ENCODE measurements around the gene CDH4. TPM values are rescaled to one million over a fixed set of nuclear protein-coding genes. Genes with fewer than 3 reads are reported as not detected.

The CDH4 gene
- total and polyA plus RNA-seq, 2 of the 8 experiments (the other 6 are each of a cell fraction or from before 2014, with no cell fraction given): 4.3 to 7.9 TPM

DNA sequence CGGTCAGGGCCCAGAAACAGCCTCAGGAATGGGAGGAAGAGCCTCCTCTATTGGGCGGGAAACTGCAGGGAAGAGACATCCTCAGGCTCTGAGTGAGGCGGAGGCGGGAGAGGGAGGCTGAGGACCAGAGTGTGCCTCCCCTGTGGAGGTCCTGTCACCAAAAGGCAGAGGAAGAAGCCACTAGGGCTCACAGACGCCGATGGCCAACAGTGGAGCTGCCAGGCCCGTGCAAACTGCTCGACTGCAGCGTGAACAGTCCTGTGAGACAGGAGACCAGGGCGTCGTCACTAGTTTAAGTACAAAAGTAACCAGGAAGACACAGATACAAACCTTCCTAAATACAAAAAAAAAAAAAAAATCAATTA lies 730.9 kb downstream of the CDH4 start:
- peaks cover 0 to 2% of the 10 kb centered on the region in 2 experiments; a peak in 1 of 4 replicates for H3K9me3 ChIP-seq (ENCODE audit: insufficient read depth in 2 of 2, low read depth in 1 of 2, low read length in 1 of 2)
- H3K27ac ChIP-seq (ENCODE audit: low read depth, low read length): no peak overlapping the region
- FAIRE-seq: no peak
- no peak overlapping the region for H3K23ac ChIP-seq (ENCODE audit: insufficient read length)
- H3K56ac ChIP-seq (replicated peaks; ENCODE audit: insufficient read length, low read depth, low read length): no peak overlapping the region
- ChIA-PET CTCF (ENCODE audit: partially characterized antibody) (no interaction called here), POLR2A (ENCODE audit: partially characterized antibody) (interaction anchor here (0.6 kb wide), 1 partner anchor 150 kb away, joined by 3 read pairs; no protein-coding TSS in a partner anchor)
- H4K8ac ChIP-seq (ENCODE audit: extremely low read depth, insufficient read depth, low read length): no peak overlapping the region
- H2BK15ac ChIP-seq (ENCODE audit: low read length): no peak overlapping the region
- peaks cover 0 to 6% of the 10 kb centered on the region in 2 experiments for H4K20me1 ChIP-seq (replicated peaks in 1 of 2; ENCODE audit: control insufficient read depth in 1 of 2, insufficient read depth in 2 of 2, low read length in 2 of 2)
- TF ChIP-seq, protein P1, sequence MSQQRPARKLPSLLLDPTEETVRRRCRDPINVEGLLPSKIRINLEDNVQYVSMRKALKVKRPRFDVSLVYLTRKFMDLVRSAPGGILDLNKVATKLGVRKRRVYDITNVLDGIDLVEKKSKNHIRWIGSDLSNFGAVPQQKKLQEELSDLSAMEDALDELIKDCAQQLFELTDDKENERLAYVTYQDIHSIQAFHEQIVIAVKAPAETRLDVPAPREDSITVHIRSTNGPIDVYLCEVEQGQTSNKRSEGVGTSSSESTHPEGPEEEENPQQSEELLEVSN (IDR thresholded peaks at IDR 0.05): 0 out of 2 replicates have a peak, but pooled peaks have one; percentile 19
- TF ChIP-seq HDAC6 (IDR thresholded peaks at IDR 0.05; ENCODE audit: low read depth, low read length): no peak
- peaks cover 11% of the 10 kb centered on the region; the same call in 1 of the 2 replicates for H3K23me2 ChIP-seq (ENCODE audit: low read depth, low read length)
- H4K91ac ChIP-seq (replicated peaks; ENCODE audit: insufficient read length, low read length): no peak overlapping the region
- no peak overlapping the region for H2BK120ac ChIP-seq (replicated peaks; ENCODE audit: low read depth, low read length)
- no peaks in the 10 kb centered on the region; a peak in 1 of 7 replicates for H3K4me1 ChIP-seq (replicated peaks in 1 of 4; ENCODE audit: control insufficient read depth in 3 of 4, insufficient read depth in 4 of 4, low read length in 3 of 4)
- H3K79me1 ChIP-seq (ENCODE audit: low read depth, low read length): peaks cover 5% of the 10 kb centered on the region; the same call in 1 of the 2 replicates
- peaks cover 0 to 2% of the 10 kb centered on the region in 2 experiments; a peak in 2 of 4 replicates for H3K79me2 ChIP-seq (ENCODE audit: control insufficient read depth in 1 of 2, insufficient read depth in 2 of 2, low read length in 2 of 2)
- no peak overlapping the region for H3K4me3 ChIP-seq (ENCODE audit: extremely low read depth in 1 of 4, insufficient read depth in 2 of 4, low read depth in 3 of 4, low read length in 4 of 4)
- H2BK20ac ChIP-seq (ENCODE audit: low read length): no peak overlapping the region
- no peak overlapping the region for H3K4me2 ChIP-seq (ENCODE audit: insufficient read depth in 1 of 2, low read depth in 2 of 2, low read length in 2 of 2)
- no peak overlapping the region for H2AFZ ChIP-seq (ENCODE audit: low read length)
- H3K18ac ChIP-seq (ENCODE audit: extremely low read depth, low read length): no peak overlapping the region
- DNase-seq (ENCODE audit: low read depth in 1 of 2, low spot score in 2 of 2): no peak
- no peaks in the 10 kb centered on the region; a peak in 1 of 7 replicates for H3K27me3 ChIP-seq (replicated peaks in 1 of 4; ENCODE audit: control insufficient read depth in 3 of 4, extremely low read depth in 1 of 4, insufficient read depth in 3 of 4, low read length in 3 of 4)
- H2BK5ac ChIP-seq (ENCODE audit: low read depth, low read length): no peak overlapping the region
- H2AK5ac ChIP-seq (ENCODE audit: low read depth, low read length): no peak overlapping the region
- H3K14ac ChIP-seq (ENCODE audit: insufficient read length): no peak overlapping the region
- no peak overlapping the region for H3K9ac ChIP-seq (replicated peaks in 1 of 4; ENCODE audit: extremely low read depth in 1 of 4, low read depth in 3 of 4, low read length in 3 of 4)
- WGBS, 2 experiments (ENCODE audit: extremely low coverage in 1 of 2, insufficient coverage in 1 of 2, insufficient read length in 1 of 2, insufficient replicate concordance in 2 of 2, low coverage in 1 of 2, low lambda C conversion rate in 2 of 2, missing lambda C conversion rate in 1 of 2): 86% methylated on average over 10 of the region's 11 CpGs; no CpG with 5 or more reads in 1 of the 2 experiments
- H4K5ac ChIP-seq (ENCODE audit: insufficient read length, low read depth, low read length): no peak overlapping the region
- no peak overlapping the region for H3K4ac ChIP-seq (replicated peaks; ENCODE audit: insufficient read length, low read depth, low read length)
- no peak overlapping the region for H2BK12ac ChIP-seq (ENCODE audit: low read depth, low read length)
- peaks cover 0 to 11% (median 3%) of the 10 kb centered on the region in 4 experiments; a peak in 4 of 8 replicates for H3K36me3 ChIP-seq (ENCODE audit: control insufficient read depth in 2 of 4, insufficient read depth in 4 of 4, low read length in 3 of 4)

All from H1 (cell line).